BJ (cell line): ENCODE measurements around the gene TRMU. TPM values are rescaled to one million over a fixed set of nuclear protein-coding genes. Genes with fewer than 3 reads are reported as not detected.

Experiments used
- CTCF ChIA-PET: fragments of 350-600 bp; formaldehyde crosslinking; extraction: SDS; loops from one replicate; lab custom pipeline; 2021; ENCODE audit warnings: antibody characterized with exemption, inconsistent platforms; lab: Yijun Ruan, JAX
- POLR2A ChIA-PET: fragments of 300-600 bp; sonication (Branson Sonifier 250); formaldehyde crosslinking; extraction: SDS; loops from one replicate; lab custom pipeline; 2021; ENCODE audit warnings: antibody characterized with exemption; lab: Charles Lee
- DNase-seq: peaks from one replicate; pipeline ENCODE4 v3.0.0-alpha.2; 2011; ENCODE audit warnings: low read depth
- H3K27me3 ChIP-seq: 2 replicates; pipeline ENCODE4 v1.6.0; 2011; ENCODE audit warnings: low read length; ENCODE audit not compliant: control insufficient read depth, insufficient read depth
- H3K36me3 ChIP-seq: 2 replicates; pipeline ENCODE4 v1.5.1; 2011; ENCODE audit warnings: low read length; ENCODE audit not compliant: control insufficient read depth, insufficient read depth
- H3K4me3 ChIP-seq: 2 replicates; pipeline ENCODE4 v1.5.1; 2011; ENCODE audit warnings: low read depth, mild to moderate bottlenecking, control low read depth, low read length
- CTCF ChIP-seq: IDR thresholded peaks from 2 replicates; pipeline ENCODE4 v1.5.1; 2011; ENCODE audit warnings: low read depth, mild to moderate bottlenecking, control low read depth, inconsistent platforms, low read length, moderate library complexity; ENCODE audit not compliant: insufficient read depth
- polyA plus RNA-seq: library from polyadenylated mRNA; depleted of rRNA; stranded (reverse); fragments of >200 nt; gene quantifications from 2 replicates; pipeline ENCODE4 v1.2.3, GENCODE V29; 2011

The TRMU gene
- polyA plus RNA-seq, 1 experiment, result 25.2 TPM

- Histone ChIP-seq H3K27me3 (no peaks in the 10 kb centered on the region), H3K36me3 (no peaks in the 10 kb centered on the region), H3K4me3 (no peak overlapping the region)
- POLR2A ChIA-PET, result no interaction called here
- CTCF ChIA-PET, result interaction anchor here (0.7 to 3.9 kb wide), 3 partner anchors 9 to 164 kb away, joined by 4 to 24 read pairs (median 9); no protein-coding TSS in a partner anchor
- no peak for DNase-seq
- TF ChIP-seq CTCF, result no peak
Measured at GRCh38 chr22:46377525-46378425, 42.3 kb downstream of the TRMU start.

GRCh38 chr22:46378426-46379065 is 43.0 kb downstream of the TRMU start:
- H3K36me3 ChIP-seq, result no peaks in the 10 kb centered on the region
- no peak for DNase-seq
- CTCF ChIA-PET, result interaction anchor here (2.7 to 3.9 kb wide), 2 partner anchors 11 to 164 kb away, joined by 9 to 24 read pairs; no protein-coding TSS in a partner anchor
- no peaks in the 10 kb centered on the region for H3K27me3 ChIP-seq
- POLR2A ChIA-PET, result no interaction called here
- H3K4me3 ChIP-seq, result no peak overlapping the region
- TF ChIP-seq CTCF, result no peak

GRCh38 chr22:46379066-46379930 is 43.8 kb downstream of the TRMU start:
- TF ChIP-seq CTCF, result no peak
- H3K4me3 ChIP-seq, result no peak overlapping the region
- DNase-seq, result no peak
- ChIA-PET CTCF (interaction anchor here (1.3 to 3.9 kb wide), 3 partner anchors 11 to 163 kb away, joined by 4 to 24 read pairs (median 9); no protein-coding TSS in a partner anchor), POLR2A (no interaction called here)
- no peaks in the 10 kb centered on the region for H3K27me3 ChIP-seq
- H3K36me3 ChIP-seq, result no peaks in the 10 kb centered on the region

- Histone ChIP-seq H3K27me3 (no peaks in the 10 kb centered on the region), H3K4me3 (no peak overlapping the region), H3K36me3 (no peaks in the 10 kb centered on the region)
- DNase-seq, result no peak
- POLR2A ChIA-PET, result no interaction called here
- CTCF ChIA-PET, result interaction anchor here (1.3 kb wide), 1 partner anchor 12 kb away, joined by 4 read pairs; no protein-coding TSS in a partner anchor
- no peak for TF ChIP-seq CTCF
Measured at GRCh38 chr22:46380069-46380468, 44.6 kb downstream of the TRMU start.
